ENCODE data around the gene PRKCZ.

DNA sequence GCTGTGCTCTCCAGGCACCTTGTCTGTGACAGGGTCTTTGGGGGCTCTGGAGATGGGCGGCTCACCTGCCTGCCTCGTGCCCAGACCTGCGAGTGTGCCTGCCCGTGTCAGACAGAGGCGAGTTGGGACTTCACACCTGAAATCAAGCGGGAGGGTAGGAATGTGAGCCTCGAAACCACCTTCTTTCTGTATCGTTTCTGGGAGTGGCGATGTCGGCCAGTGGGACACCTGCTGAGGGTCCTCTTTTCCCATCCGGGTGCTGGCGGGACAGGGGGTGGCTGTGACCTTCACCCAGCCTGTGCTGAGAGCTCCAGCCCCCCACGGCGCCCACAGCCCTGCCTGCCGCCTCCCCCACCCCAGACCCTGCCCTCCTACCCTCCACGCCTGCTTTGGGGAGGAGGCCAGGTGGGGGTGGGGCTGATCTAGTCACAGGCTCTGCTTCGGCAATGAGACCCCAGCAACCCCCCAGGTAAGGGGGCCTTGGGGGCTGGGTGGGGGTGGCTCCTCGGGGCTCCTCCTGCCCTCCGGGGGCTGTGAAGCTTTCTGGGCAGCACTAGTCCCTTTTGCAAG is 160.0 kb downstream of the PRKCZ start:
- TF ChIP-seq, protein P1, sequence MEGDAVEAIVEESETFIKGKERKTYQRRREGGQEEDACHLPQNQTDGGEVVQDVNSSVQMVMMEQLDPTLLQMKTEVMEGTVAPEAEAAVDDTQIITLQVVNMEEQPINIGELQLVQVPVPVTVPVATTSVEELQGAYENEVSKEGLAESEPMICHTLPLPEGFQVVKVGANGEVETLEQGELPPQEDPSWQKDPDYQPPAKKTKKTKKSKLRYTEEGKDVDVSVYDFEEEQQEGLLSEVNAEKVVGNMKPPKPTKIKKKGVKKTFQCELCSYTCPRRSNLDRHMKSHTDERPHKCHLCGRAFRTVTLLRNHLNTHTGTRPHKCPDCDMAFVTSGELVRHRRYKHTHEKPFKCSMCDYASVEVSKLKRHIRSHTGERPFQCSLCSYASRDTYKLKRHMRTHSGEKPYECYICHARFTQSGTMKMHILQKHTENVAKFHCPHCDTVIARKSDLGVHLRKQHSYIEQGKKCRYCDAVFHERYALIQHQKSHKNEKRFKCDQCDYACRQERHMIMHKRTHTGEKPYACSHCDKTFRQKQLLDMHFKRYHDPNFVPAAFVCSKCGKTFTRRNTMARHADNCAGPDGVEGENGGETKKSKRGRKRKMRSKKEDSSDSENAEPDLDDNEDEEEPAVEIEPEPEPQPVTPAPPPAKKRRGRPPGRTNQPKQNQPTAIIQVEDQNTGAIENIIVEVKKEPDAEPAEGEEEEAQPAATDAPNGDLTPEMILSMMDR (IDR thresholded peaks at IDR 0.05): no peak
- no peak for TF ChIP-seq POLR2A (IDR thresholded peaks at IDR 0.05)

Measured in heart left ventricle (tissue), 13 donors.